ENCODE measurements around the gene CDH13. TPM values are rescaled to one million over a fixed set of nuclear protein-coding genes. Genes with fewer than 3 reads are reported as not detected.

Gene CDH13
- total RNA-seq, 4 donors from 2014 or later: 3.4 to 14.8 (median 6.5) TPM

DNA sequence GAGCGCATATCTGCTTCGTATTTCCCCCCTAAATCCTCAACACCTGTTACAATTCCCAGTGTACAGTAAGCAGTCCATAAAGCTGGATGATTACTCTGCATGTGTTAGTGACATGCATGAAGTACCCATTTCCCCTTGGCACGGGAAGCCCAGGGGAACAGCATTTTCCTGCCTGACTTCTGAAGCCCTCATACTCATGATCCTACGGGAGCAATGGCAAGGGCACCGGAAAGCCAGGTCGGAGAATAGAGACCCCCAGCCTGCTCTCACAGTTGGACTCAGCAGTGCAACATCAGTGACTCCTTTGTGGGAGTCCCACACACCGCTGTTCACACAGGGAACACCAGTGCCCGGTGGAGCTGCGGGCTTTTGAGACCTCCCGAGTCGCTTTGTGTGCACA is 336.9 kb downstream of the CDH13 start:
- no peak overlapping the region for H3K4me3 ChIP-seq (replicated peaks in 1 of 3)
- no peak overlapping the region for H3K27ac ChIP-seq
- intact Hi-C loops (cut with DNase I): loop anchor here (10.0 kb wide), 1 partner anchor 61 kb away; no protein-coding TSS in a partner anchor
- H3K4me1 ChIP-seq: no peaks in the 10 kb centered on the region
- no peak for DNase-seq
- no peaks in the 10 kb centered on the region for H3K36me3 ChIP-seq
- 83 to 86% methylated on average over 5 to 9 of the region's 11 CpGs for WGBS, 2 donors
- no peaks in the 10 kb centered on the region for H3K27me3 ChIP-seq
- TF ChIP-seq, protein P1, sequence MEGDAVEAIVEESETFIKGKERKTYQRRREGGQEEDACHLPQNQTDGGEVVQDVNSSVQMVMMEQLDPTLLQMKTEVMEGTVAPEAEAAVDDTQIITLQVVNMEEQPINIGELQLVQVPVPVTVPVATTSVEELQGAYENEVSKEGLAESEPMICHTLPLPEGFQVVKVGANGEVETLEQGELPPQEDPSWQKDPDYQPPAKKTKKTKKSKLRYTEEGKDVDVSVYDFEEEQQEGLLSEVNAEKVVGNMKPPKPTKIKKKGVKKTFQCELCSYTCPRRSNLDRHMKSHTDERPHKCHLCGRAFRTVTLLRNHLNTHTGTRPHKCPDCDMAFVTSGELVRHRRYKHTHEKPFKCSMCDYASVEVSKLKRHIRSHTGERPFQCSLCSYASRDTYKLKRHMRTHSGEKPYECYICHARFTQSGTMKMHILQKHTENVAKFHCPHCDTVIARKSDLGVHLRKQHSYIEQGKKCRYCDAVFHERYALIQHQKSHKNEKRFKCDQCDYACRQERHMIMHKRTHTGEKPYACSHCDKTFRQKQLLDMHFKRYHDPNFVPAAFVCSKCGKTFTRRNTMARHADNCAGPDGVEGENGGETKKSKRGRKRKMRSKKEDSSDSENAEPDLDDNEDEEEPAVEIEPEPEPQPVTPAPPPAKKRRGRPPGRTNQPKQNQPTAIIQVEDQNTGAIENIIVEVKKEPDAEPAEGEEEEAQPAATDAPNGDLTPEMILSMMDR (IDR thresholded peaks at IDR 0.05): no peak
- TF ChIP-seq POLR2A (IDR thresholded peaks at IDR 0.05): no peak
- no peaks in the 10 kb centered on the region for H3K9me3 ChIP-seq

DNA sequence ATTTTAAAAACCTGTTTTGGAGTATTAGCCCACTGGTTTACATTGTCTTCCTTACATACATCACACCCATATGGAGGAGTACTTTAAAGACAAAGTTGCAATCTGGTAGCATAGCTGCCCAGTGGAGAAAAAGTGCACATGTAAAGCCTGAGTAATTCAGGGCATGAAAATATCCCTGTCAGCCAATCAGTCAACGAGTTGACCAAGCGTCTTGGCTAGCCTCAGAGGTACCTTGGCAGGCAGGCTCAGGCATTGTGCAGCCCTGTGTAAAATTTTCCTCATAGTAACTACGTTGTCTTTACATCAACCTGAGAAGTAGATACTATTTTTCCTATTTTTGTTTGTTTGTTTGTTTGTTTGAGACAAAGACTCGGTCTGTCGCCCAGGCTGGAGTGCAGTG is 339.0 kb downstream of the CDH13 start:
- no peaks in the 10 kb centered on the region for H3K4me1 ChIP-seq
- TF ChIP-seq, protein P1 (IDR thresholded peaks at IDR 0.05): no peak
- DNase-seq: no peak
- no peaks in the 10 kb centered on the region for H3K36me3 ChIP-seq
- H3K9me3 ChIP-seq: no peaks in the 10 kb centered on the region
- no peaks in the 10 kb centered on the region for H3K27me3 ChIP-seq
- intact Hi-C loops (cut with DNase I): loop anchor here (10.0 kb wide), 1 partner anchor 59 kb away; no protein-coding TSS in a partner anchor
- 68 to 71% methylated on average over 5 of the region's 5 CpGs for WGBS, 2 donors
- H3K27ac ChIP-seq: no peak overlapping the region
- H3K4me3 ChIP-seq (replicated peaks in 1 of 3): no peak overlapping the region

DNA sequence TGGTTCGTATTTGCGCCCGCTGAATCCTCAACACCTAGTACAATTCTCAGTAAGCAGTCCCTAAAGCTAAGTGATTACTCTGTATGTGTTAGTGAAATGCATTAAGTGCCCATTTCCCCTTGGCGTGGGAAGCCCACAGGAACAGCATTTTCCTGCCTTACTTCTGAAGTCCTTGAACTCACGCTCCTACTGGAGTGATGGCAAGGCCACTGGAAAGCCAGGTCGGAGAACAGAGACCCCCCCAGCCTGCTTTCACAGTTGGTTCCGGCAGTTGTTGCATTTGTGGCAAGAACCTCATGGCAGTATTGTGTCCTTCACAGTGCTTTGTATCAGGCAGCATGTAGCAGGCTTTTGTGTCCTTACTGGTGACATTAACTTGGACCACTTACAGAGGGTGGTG is 340.7 kb downstream of the CDH13 start:
- Histone ChIP-seq H3K27me3 (no peaks in the 10 kb centered on the region), H3K36me3 (no peaks in the 10 kb centered on the region), H3K9me3 (no peaks in the 10 kb centered on the region), H3K4me3 (replicated peaks in 1 of 3) (no peak overlapping the region), H3K27ac (no peak overlapping the region), H3K4me1 (no peaks in the 10 kb centered on the region)
- DNase-seq: no peak
- 85 to 86% methylated on average over 7 of the region's 7 CpGs for WGBS, 2 donors
- TF ChIP-seq, protein P1 (IDR thresholded peaks at IDR 0.05): no peak
- intact Hi-C loops (cut with DNase I): loop anchor here (10.0 kb wide), 1 partner anchor 57 kb away; no protein-coding TSS in a partner anchor

DNA sequence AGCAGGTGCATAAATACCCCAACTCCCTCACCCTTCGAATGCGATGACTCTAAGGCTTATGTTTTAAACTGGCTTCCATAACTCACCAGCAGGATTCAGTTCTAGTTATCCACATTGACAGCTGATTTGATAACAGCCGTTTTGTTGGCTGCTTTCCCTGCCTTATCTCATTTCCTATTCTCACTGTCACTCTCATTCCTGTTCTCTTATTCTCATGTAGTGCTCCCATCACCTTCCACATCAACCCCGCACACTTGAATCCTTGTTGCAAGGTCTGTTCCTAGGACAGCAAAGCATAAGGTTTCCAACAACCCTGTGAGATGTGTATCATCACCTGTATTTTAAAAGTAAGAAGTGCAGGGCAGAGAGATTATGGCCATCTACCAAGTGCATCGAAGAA is 344.4 kb downstream of the CDH13 start:
- H3K4me1 ChIP-seq: no peaks in the 10 kb centered on the region
- no peaks in the 10 kb centered on the region for H3K9me3 ChIP-seq
- H3K27ac ChIP-seq: no peak overlapping the region
- H3K4me3 ChIP-seq (replicated peaks in 1 of 3): no peak overlapping the region
- no peak for TF ChIP-seq POLR2A (IDR thresholded peaks at IDR 0.05)
- TF ChIP-seq, protein P1 (IDR thresholded peaks at IDR 0.05): no peak
- WGBS, 2 donors: 79 to 88% methylated on average over 5 of the region's 5 CpGs
- H3K36me3 ChIP-seq: no peaks in the 10 kb centered on the region
- no peaks in the 10 kb centered on the region for H3K27me3 ChIP-seq
- intact Hi-C loops (cut with DNase I): no loop called here
- no peak for DNase-seq

DNA sequence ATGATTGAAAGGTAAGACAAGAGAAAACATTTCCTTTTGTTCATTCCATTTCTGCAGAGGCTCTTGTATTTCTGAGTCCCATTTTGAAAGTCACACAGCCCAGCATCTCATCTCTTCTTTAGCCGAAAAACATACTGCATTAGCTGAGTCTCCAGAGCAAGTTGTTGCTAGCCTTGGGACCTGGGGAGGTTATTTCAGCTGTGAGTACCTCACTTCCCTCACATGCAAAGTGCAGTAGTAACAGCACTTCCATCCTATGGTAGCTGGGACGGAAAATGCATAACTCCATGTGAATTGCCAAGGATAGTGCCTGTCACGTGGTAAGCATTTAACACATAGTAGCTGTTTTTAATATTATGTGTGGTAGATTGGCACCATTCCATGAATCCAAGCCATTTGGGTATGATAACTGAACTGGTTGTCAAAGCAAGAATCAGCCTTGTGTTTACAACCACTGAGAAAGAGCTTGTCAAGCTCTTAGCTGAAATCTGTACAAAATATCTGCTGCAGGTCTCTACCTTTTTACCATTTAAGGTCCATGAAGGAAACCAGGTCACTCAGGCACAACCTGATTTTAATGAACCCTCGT is 345.7 kb downstream of the CDH13 start:
- H3K9me3 ChIP-seq: no peaks in the 10 kb centered on the region
- H3K27me3 ChIP-seq: no peaks in the 10 kb centered on the region
- intact Hi-C loops (cut with DNase I): no loop called here
- H3K4me1 ChIP-seq: no peaks in the 10 kb centered on the region
- no peak for TF ChIP-seq POLR2A (IDR thresholded peaks at IDR 0.05)
- TF ChIP-seq, protein P1 (IDR thresholded peaks at IDR 0.05): no peak
- H3K36me3 ChIP-seq: no peaks in the 10 kb centered on the region
- DNase-seq: no peak
- H3K4me3 ChIP-seq (replicated peaks in 1 of 3): no peak overlapping the region
- 53 to 74% methylated on average over 4 of the region's 4 CpGs for WGBS, 2 donors
- no peak overlapping the region for H3K27ac ChIP-seq

All from thyroid gland (tissue), 4 donors.